ENCODE data around the gene NR2F1.

Gene NR2F1

DNA sequence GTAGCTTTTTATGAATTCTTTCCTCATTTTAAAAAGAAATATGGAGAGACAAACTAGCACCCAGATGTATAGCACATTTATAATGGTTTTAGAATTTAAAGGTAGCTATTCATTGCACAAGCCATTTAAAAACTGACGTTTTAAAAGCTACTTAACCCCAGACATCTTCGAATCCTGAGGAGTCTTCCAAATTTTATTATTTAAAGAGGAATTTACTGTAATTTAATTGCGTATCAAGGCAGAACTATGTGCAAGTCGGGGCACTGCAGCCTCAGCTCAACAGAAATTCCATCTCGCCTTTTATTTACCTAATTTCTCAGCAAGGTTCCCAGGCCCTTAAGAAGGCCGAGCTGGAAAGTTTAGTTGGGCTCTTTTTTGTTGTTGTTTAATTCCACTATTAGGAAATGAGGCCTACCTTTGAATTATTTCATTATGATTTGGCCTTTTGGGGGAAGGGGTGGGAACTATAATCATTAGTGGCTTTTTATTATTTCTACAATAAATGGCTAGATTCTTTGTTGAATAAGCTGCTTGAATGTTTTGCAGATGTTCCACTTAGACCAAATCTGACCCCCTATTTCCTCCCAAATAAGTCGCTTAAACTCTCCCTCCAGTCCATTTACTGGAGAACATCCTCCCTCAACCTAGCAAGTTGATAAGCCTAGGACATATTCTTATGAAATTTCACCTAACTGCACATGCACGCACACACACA, 20.2 kb downstream of the NR2F1 start:
- Histone ChIP-seq H3K4me3 (ENCODE audit: low read depth, low read length) (no peak overlapping the region), H3K27ac (ENCODE audit: extremely low read depth, low read depth, low read length) (no peak overlapping the region), H3K9me3 (ENCODE audit: control insufficient read depth, insufficient read depth, low read depth, low read length) (no peaks in the 10 kb centered on the region), H3K4me1 (ENCODE audit: control insufficient read depth, insufficient read depth, low read length) (peaks cover 46% of the 10 kb centered on the region), H3K36me3 (ENCODE audit: control insufficient read depth in 2 of 2, insufficient read depth in 1 of 2, low read length in 2 of 2) (no peaks in the 10 kb centered on the region)
- ChIA-PET CTCF (interaction anchor here (0.5 to 0.6 kb wide), 2 partner anchors 464 to 1112 kb away, joined by 3 read pairs; no protein-coding TSS in a partner anchor), POLR2A (no interaction called here)
- TF ChIP-seq KLF8 (tag by site-specific recombination; IDR thresholded peaks at IDR 0.05) (no peak), ZNF776 (tag by site-specific recombination; IDR thresholded peaks at IDR 0.05; ENCODE audit: borderline replicate concordance) (no peak), REPIN1 (tag by site-specific recombination; IDR thresholded peaks at IDR 0.05; ENCODE audit: low read depth) (no peak), ZNF514 (tag by site-specific recombination; IDR thresholded peaks at IDR 0.05) (no peak), OVOL3 (tag by site-specific recombination; IDR thresholded peaks at IDR 0.05) (no peak), KLF7 (tag by site-specific recombination; IDR thresholded peaks at IDR 0.05; ENCODE audit: borderline replicate concordance) (no peak), SP3 (tag by site-specific recombination; IDR thresholded peaks at IDR 0.05) (no peak), ZNF660 (tag by site-specific recombination; IDR thresholded peaks at IDR 0.05) (no peak), ZNF701 (tag by site-specific recombination; IDR thresholded peaks at IDR 0.05) (no peak), ZNF561 (tag by site-specific recombination; IDR thresholded peaks at IDR 0.05; ENCODE audit: borderline replicate concordance) (no peak), SALL2 (tag by site-specific recombination; IDR thresholded peaks at IDR 0.05; ENCODE audit: borderline replicate concordance) (no peak), ZNF174 (tag by site-specific recombination; IDR thresholded peaks at IDR 0.05) (no peak), ZNF792 (tag by site-specific recombination; IDR thresholded peaks at IDR 0.05) (no peak), ZNF133 (tag by site-specific recombination; IDR thresholded peaks at IDR 0.05) (no peak)
- TF ChIP-seq, protein P1, sequence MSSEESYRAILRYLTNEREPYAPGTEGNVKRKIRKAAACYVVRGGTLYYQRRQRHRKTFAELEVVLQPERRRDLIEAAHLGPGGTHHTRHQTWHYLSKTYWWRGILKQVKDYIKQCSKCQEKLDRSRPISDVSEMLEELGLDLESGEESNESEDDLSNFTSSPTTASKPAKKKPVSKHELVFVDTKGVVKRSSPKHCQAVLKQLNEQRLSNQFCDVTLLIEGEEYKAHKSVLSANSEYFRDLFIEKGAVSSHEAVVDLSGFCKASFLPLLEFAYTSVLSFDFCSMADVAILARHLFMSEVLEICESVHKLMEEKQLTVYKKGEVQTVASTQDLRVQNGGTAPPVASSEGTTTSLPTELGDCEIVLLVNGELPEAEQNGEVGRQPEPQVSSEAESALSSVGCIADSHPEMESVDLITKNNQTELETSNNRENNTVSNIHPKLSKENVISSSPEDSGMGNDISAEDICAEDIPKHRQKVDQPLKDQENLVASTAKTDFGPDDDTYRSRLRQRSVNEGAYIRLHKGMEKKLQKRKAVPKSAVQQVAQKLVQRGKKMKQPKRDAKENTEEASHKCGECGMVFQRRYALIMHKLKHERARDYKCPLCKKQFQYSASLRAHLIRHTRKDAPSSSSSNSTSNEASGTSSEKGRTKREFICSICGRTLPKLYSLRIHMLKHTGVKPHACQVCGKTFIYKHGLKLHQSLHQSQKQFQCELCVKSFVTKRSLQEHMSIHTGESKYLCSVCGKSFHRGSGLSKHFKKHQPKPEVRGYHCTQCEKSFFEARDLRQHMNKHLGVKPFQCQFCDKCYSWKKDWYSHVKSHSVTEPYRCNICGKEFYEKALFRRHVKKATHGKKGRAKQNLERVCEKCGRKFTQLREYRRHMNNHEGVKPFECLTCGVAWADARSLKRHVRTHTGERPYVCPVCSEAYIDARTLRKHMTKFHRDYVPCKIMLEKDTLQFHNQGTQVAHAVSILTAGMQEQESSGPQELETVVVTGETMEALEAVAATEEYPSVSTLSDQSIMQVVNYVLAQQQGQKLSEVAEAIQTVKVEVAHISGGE (tag by site-specific recombination; conservative IDR thresholded peaks at IDR 0.05; ENCODE audit: low read depth) = no peak
- TF ChIP-seq, protein P2, sequence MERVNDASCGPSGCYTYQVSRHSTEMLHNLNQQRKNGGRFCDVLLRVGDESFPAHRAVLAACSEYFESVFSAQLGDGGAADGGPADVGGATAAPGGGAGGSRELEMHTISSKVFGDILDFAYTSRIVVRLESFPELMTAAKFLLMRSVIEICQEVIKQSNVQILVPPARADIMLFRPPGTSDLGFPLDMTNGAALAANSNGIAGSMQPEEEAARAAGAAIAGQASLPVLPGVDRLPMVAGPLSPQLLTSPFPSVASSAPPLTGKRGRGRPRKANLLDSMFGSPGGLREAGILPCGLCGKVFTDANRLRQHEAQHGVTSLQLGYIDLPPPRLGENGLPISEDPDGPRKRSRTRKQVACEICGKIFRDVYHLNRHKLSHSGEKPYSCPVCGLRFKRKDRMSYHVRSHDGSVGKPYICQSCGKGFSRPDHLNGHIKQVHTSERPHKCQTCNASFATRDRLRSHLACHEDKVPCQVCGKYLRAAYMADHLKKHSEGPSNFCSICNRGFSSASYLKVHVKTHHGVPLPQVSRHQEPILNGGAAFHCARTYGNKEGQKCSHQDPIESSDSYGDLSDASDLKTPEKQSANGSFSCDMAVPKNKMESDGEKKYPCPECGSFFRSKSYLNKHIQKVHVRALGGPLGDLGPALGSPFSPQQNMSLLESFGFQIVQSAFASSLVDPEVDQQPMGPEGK (tag by site-specific recombination; IDR thresholded peaks at IDR 0.05) = no peak
- TF ChIP-seq, protein P3, sequence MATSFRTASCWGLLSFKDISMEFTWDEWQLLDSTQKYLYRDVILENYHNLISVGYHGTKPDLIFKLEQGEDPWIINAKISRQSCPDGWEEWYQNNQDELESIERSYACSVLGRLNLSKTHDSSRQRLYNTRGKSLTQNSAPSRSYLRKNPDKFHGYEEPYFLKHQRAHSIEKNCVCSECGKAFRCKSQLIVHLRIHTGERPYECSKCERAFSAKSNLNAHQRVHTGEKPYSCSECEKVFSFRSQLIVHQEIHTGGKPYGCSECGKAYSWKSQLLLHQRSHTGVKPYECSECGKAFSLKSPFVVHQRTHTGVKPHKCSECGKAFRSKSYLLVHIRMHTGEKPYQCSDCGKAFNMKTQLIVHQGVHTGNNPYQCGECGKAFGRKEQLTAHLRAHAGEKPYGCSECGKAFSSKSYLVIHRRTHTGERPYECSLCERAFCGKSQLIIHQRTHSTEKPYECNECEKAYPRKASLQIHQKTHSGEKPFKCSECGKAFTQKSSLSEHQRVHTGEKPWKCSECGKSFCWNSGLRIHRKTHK (tag by site-specific recombination; IDR thresholded peaks at IDR 0.05) = no peak
- TF ChIP-seq, protein P4, sequence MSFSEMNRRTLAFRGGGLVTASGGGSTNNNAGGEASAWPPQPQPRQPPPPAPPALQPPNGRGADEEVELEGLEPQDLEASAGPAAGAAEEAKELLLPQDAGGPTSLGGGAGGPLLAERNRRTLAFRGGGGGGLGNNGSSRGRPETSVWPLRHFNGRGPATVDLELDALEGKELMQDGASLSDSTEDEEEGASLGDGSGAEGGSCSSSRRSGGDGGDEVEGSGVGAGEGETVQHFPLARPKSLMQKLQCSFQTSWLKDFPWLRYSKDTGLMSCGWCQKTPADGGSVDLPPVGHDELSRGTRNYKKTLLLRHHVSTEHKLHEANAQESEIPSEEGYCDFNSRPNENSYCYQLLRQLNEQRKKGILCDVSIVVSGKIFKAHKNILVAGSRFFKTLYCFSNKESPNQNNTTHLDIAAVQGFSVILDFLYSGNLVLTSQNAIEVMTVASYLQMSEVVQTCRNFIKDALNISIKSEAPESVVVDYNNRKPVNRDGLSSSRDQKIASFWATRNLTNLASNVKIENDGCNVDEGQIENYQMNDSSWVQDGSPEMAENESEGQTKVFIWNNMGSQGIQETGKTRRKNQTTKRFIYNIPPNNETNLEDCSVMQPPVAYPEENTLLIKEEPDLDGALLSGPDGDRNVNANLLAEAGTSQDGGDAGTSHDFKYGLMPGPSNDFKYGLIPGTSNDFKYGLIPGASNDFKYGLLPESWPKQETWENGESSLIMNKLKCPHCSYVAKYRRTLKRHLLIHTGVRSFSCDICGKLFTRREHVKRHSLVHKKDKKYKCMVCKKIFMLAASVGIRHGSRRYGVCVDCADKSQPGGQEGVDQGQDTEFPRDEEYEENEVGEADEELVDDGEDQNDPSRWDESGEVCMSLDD (tag by site-specific recombination; IDR thresholded peaks at IDR 0.05) = no peak
